Measurements from ENCODE around the gene TEX2. TPM values are rescaled to one million over a fixed set of nuclear protein-coding genes. Genes with fewer than 3 reads are reported as not detected.

TEX2 gene
- total and polyA plus RNA-seq, 9 of the 15 experiments (the other 6 are each of a cell fraction or from before 2014, with no cell fraction given) = 4.1 to 27.6 (median 19.3) TPM

DNA sequence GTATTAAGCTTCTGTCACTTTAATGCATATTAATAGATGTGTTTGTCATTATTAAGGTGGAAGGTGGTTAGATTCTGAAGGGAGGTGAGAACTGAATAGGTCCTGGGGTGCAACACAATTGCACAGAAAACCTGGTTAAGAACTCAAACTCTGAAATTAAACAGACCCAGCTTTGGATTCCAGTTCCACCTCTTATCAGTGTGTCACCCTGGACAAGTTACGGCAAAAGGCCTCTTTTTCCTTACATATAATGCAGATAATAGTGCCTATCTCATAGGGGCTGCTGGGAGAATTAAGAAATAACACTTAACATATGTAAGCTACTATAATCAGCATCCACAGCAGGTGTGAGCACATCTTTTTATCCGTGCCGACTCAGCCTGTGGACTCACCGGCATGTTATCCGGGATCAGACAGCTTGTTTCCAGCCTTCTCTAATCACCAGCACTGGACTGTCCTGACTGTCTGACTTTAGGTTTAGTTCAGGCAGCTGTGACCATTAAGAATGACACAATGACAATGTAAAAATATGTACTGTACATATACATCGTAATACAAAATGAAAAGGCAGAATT is 31.4 kb downstream of the TEX2 start (continued):
- TF ChIP-seq, protein P1, sequence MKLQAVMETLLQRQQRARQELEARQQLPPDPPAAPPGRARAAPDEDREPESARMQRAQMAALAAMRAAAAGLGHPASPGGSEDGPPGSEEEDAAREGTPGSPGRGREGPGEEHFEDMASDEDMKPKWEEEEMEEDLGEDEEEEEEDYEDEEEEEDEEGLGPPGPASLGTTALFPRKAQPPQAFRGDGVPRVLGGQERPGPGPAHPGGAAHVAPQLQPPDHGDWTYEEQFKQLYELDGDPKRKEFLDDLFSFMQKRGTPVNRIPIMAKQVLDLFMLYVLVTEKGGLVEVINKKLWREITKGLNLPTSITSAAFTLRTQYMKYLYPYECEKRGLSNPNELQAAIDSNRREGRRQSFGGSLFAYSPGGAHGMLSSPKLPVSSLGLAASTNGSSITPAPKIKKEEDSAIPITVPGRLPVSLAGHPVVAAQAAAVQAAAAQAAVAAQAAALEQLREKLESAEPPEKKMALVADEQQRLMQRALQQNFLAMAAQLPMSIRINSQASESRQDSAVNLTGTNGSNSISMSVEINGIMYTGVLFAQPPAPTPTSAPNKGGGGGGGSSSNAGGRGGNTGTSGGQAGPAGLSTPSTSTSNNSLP (IDR thresholded peaks at IDR 0.05; ENCODE audit: borderline replicate concordance, low read depth, low read length) = no peak
- peak; percentile 74 for TF ChIP-seq ARID1B (IDR thresholded peaks at IDR 0.05)
- no peak for TF ChIP-seq HDAC6 (IDR thresholded peaks at IDR 0.05; ENCODE audit: low read depth, low read length)
- TF ChIP-seq, protein P2, sequence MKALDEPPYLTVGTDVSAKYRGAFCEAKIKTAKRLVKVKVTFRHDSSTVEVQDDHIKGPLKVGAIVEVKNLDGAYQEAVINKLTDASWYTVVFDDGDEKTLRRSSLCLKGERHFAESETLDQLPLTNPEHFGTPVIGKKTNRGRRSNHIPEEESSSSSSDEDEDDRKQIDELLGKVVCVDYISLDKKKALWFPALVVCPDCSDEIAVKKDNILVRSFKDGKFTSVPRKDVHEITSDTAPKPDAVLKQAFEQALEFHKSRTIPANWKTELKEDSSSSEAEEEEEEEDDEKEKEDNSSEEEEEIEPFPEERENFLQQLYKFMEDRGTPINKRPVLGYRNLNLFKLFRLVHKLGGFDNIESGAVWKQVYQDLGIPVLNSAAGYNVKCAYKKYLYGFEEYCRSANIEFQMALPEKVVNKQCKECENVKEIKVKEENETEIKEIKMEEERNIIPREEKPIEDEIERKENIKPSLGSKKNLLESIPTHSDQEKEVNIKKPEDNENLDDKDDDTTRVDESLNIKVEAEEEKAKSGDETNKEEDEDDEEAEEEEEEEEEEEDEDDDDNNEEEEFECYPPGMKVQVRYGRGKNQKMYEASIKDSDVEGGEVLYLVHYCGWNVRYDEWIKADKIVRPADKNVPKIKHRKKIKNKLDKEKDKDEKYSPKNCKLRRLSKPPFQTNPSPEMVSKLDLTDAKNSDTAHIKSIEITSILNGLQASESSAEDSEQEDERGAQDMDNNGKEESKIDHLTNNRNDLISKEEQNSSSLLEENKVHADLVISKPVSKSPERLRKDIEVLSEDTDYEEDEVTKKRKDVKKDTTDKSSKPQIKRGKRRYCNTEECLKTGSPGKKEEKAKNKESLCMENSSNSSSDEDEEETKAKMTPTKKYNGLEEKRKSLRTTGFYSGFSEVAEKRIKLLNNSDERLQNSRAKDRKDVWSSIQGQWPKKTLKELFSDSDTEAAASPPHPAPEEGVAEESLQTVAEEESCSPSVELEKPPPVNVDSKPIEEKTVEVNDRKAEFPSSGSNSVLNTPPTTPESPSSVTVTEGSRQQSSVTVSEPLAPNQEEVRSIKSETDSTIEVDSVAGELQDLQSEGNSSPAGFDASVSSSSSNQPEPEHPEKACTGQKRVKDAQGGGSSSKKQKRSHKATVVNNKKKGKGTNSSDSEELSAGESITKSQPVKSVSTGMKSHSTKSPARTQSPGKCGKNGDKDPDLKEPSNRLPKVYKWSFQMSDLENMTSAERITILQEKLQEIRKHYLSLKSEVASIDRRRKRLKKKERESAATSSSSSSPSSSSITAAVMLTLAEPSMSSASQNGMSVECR (CRISPR knock-in tag; IDR thresholded peaks at IDR 0.05) = no peak
- TF ChIP-seq PURB (CRISPR knock-in tag; IDR thresholded peaks at IDR 0.05; ENCODE audit: low read depth) = no peak
- TF ChIP-seq, protein P3, sequence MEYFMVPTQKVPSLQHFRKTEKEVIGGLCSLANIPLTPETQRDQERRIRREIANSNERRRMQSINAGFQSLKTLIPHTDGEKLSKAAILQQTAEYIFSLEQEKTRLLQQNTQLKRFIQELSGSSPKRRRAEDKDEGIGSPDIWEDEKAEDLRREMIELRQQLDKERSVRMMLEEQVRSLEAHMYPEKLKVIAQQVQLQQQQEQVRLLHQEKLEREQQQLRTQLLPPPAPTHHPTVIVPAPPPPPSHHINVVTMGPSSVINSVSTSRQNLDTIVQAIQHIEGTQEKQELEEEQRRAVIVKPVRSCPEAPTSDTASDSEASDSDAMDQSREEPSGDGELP (CRISPR knock-in tag; IDR thresholded peaks at IDR 0.05; ENCODE audit: borderline replicate concordance) = peak; percentile 38; the same call in 1 of the 2 replicates
- no peak for TF ChIP-seq COPS2 (conservative IDR thresholded peaks at IDR 0.05)
- TF ChIP-seq CREM (IDR thresholded peaks at IDR 0.05; ENCODE audit: low read depth) = peak; percentile 31; the same call in 1 of the 2 replicates
- TF ChIP-seq TAL1 (IDR thresholded peaks at IDR 0.05) = peak; percentile 80
- TF ChIP-seq, protein P4, sequence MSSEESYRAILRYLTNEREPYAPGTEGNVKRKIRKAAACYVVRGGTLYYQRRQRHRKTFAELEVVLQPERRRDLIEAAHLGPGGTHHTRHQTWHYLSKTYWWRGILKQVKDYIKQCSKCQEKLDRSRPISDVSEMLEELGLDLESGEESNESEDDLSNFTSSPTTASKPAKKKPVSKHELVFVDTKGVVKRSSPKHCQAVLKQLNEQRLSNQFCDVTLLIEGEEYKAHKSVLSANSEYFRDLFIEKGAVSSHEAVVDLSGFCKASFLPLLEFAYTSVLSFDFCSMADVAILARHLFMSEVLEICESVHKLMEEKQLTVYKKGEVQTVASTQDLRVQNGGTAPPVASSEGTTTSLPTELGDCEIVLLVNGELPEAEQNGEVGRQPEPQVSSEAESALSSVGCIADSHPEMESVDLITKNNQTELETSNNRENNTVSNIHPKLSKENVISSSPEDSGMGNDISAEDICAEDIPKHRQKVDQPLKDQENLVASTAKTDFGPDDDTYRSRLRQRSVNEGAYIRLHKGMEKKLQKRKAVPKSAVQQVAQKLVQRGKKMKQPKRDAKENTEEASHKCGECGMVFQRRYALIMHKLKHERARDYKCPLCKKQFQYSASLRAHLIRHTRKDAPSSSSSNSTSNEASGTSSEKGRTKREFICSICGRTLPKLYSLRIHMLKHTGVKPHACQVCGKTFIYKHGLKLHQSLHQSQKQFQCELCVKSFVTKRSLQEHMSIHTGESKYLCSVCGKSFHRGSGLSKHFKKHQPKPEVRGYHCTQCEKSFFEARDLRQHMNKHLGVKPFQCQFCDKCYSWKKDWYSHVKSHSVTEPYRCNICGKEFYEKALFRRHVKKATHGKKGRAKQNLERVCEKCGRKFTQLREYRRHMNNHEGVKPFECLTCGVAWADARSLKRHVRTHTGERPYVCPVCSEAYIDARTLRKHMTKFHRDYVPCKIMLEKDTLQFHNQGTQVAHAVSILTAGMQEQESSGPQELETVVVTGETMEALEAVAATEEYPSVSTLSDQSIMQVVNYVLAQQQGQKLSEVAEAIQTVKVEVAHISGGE (CRISPR knock-in tag; IDR thresholded peaks at IDR 0.05) = 0 out of 6 replicates have a peak, but pooled peaks of 1 of the 3 experiments have one; percentile 23
- TF ChIP-seq C11orf30 (IDR thresholded peaks at IDR 0.05; ENCODE audit: low read depth) = peak; percentile 27; the same call in 1 of the 2 replicates
- no peak for TF ChIP-seq U2AF2 (optimal IDR thresholded peaks at IDR 0.05; ENCODE audit: low read depth, low read length)
- TF ChIP-seq, protein P5, sequence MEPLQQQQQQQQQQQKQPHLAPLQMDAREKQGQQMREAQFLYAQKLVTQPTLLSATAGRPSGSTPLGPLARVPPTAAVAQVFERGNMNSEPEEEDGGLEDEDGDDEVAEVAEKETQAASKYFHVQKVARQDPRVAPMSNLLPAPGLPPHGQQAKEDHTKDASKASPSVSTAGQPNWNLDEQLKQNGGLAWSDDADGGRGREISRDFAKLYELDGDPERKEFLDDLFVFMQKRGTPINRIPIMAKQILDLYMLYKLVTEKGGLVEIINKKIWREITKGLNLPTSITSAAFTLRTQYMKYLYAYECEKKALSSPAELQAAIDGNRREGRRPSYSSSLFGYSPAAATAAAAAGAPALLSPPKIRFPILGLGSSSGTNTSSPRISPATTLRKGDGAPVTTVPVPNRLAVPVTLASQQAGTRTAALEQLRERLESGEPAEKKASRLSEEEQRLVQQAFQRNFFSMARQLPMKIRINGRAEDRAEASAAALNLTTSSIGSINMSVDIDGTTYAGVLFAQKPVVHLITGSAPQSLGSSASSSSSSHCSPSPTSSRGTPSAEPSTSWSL (CRISPR knock-in tag; IDR thresholded peaks at IDR 0.05; ENCODE audit: borderline replicate concordance) = no peak
- TF ChIP-seq ELF4 (CRISPR knock-in tag; IDR thresholded peaks at IDR 0.05) = no peak
- TF ChIP-seq TRIM24 (IDR thresholded peaks at IDR 0.05) = peak; percentile 80 to 81
